ENCODE data around the gene RPP25.
"Not testable (repeated sequence)": the region's sequence is repeated elsewhere in the genome, so short reads cannot be mapped to it uniquely, and the experiment has no call there.

Gene RPP25

GRCh38 chr15:74920456-74920855, 36.1 kb downstream of the RPP25 start:
- no peak for DNase-seq (ENCODE audit: low read depth in 2 of 2)

DNA sequence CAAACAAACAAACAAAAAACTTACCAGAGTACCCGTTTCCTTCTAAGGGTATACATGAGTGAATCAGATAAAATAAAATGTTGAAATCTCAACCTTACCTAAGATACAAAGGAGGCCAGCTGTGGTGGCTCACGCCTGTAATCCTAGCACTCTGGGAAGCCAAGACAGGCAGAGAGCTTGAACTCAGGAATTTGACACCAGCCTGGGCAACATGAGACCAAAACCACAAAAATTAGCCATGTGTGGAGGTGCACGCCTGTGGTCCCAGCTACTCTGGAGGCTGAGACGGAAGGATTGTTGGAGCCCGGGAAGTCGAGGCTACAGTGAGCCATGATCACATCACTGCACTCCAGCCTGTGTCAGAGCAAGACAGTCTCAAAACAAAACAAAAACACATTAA, 38.9 kb downstream of the RPP25 start:
- DNase-seq (ENCODE audit: low read depth in 2 of 2) = no peak

DNA sequence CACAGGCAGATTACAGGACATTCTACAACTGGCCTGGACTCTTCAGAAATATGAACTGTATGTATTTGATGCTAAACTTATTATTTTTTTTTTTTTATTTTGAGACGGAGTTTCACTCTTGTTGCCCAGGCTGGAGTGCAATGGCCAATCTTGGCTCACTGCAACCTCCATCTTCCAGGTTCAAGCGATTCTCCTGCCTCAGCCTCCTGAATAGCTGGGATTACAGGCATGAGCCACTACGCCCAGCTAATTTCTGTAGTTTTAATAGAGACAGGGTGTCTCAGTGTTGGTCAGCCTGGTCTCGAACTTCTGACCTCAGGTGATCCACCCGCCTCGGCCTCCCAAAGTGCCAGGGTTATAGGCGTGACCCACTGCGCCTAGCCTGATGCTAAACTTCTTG, 42.8 kb downstream of the RPP25 start:
- DNase-seq (ENCODE audit: low read depth in 2 of 2) = not testable (repeated sequence)

- no peak for DNase-seq (ENCODE audit: low read depth in 2 of 2)
Observed at GRCh38 chr15:74913041-74913440, 43.5 kb downstream of the RPP25 start.

DNA sequence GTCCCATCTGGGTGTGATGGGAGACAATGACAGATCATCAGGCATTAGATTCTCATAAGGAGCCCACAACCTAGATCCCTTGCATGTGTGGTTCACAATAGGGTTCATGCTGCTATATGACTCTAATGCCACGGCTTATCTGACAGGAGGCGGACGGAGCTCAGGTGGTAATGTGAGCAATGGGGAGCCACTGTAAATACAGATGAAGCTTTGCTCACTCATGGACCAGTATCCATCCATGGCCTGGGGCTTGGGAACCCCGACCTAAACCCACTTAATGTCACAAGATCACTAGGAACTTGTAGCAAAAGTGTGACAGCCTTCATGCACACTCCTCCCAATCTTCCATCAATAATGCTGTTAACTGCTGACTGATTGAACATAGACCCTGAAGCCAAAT, 47.9 kb downstream of the RPP25 start:
- no peak for DNase-seq (ENCODE audit: low read depth in 2 of 2)

DNA sequence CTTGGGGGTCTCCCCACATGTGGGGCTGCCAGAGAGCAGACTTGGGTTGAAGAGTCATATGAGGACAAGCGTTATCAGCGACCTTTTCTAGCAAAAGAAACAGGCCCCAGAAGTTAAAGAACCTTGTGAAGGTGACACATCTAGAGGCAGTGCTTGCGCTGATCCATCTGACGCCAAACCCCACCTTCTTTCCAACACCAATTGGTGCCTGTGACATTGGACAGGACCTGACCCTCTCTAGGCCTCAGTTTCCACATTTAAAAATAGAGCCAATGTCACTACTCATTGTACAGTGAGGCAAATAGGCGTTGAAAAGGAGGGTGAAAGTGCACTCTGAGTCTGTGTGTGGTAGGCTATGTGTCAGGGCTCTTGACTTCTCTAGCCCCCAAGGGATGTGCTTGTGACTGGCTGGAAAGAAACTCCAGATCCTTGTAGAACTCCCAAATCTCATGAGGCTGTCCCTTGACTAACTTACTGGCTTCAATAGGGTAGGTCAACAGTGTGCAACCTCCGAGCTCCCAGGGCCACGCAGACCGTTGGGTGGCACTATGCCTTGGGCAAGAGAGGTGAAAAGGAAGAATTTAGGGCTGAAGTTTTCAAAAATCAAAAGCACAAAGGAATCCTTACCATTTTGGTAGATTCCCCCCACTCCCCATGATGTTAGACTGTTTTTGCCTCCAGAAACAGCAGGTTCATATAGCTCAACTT, 49.3 kb downstream of the RPP25 start:
- no peak for DNase-seq (ENCODE audit: low read depth in 2 of 2)

GRCh38 chr15:74906450-74907162, 50.0 kb downstream of the RPP25 start, which contains the start of gene FAM219B:
Gene FAM219B, minus strand, starts transcription at chr15:74906851. Its CDS starts 51 bp downstream, at chr15:74906800.
- peak; percentile 59 to 63 for DNase-seq (ENCODE audit: low read depth in 2 of 2)

DNA sequence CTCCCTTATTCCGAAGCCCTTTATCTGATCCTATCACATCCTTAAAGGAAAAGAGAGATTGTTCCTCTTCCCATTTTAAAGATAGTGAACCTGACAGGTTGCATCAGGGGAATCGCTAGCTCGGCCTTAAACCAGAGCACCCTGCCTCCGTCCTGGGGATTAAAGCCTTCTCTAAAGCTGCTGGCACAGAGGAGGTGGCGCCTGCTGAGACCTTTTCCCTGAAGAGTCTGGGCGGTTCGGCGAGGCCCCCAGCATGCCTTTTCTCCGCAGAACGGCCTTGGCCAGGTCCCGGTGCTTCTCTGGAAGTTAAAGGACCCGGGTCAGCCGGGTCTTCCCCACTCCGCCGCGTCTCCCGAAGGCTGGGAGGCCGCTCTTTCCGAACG, 50.5 kb downstream of the RPP25 start:
- DNase-seq (ENCODE audit: low read depth in 2 of 2) = no peak
